Trophoblast cell (in vitro differentiated cells and primary cell): ENCODE measurements around the gene DHRSX.
"Not testable (repeated sequence)": the region's sequence is repeated elsewhere in the genome, so short reads cannot be mapped to it uniquely, and the experiment has no call there.

ENCODE experiments used
- DNase-seq, 2 donors: peaks; one replicate each; pipeline ENCODE4 v3.0.0-alpha.2; 2016
- H2AFZ ChIP-seq: 2 replicates; pipeline ENCODE4 v1.6.1; 2013; ENCODE audit warnings: low read length, moderate library complexity, mild to moderate bottlenecking; ENCODE audit not compliant: insufficient read depth, poor library complexity
- H2AK5ac ChIP-seq: 2 replicates; pipeline ENCODE4 v1.6.1; 2013; ENCODE audit warnings: mild to moderate bottlenecking, low read length
- H2BK120ac ChIP-seq: 2 replicates; pipeline ENCODE4 v1.6.1; 2013; ENCODE audit warnings: low read length, mild to moderate bottlenecking, moderate library complexity; ENCODE audit not compliant: insufficient read depth, poor library complexity
- H2BK12ac ChIP-seq: 2 replicates; pipeline ENCODE4 v1.6.1; 2013; ENCODE audit warnings: mild to moderate bottlenecking, low read length, moderate library complexity
- H2BK5ac ChIP-seq: 2 replicates; pipeline ENCODE4 v1.6.1; 2013; ENCODE audit warnings: low read length, low read depth, moderate library complexity, mild to moderate bottlenecking; ENCODE audit not compliant: poor library complexity
- H3K14ac ChIP-seq: 2 replicates; pipeline ENCODE4 v1.6.1; 2013; ENCODE audit warnings: mild to moderate bottlenecking, low read length
- H3K18ac ChIP-seq: 2 replicates; pipeline ENCODE4 v1.6.1; 2013; ENCODE audit warnings: mild to moderate bottlenecking, low read length
- H3K23ac ChIP-seq: 2 replicates; pipeline ENCODE4 v1.6.1; 2013; ENCODE audit warnings: low read length
- H3K27ac ChIP-seq: 2 replicates; pipeline ENCODE4 v1.5.1; 2013; ENCODE audit warnings: low read depth, mild to moderate bottlenecking, inconsistent platforms, low read length, moderate library complexity
- H3K27me3 ChIP-seq: 2 replicates; pipeline ENCODE4 v1.6.1; 2013; ENCODE audit warnings: inconsistent platforms, mild to moderate bottlenecking, low read length, moderate library complexity; ENCODE audit not compliant: insufficient read depth
- H3K36me3 ChIP-seq, 2 experiments: 1 replicate in 1 of 2; 2 replicates in 1 of 2; pipeline ENCODE4 v1.6.1; 2013; ENCODE audit warnings: low read length in 2 of 2, mild to moderate bottlenecking in 2 of 2, moderate library complexity in 1 of 2; ENCODE audit not compliant: insufficient read depth in 2 of 2, control insufficient read depth in 1 of 2
- H3K4ac ChIP-seq: 2 replicates; pipeline ENCODE4 v1.6.1; 2013; ENCODE audit warnings: low read depth, mild to moderate bottlenecking, low read length, moderate library complexity
- H3K4me1 ChIP-seq, 2 experiments: 1 replicate in 1 of 2; 2 replicates in 1 of 2; pipeline ENCODE4 v1.6.1; 2013; ENCODE audit warnings: low read length in 2 of 2, mild to moderate bottlenecking in 2 of 2, moderate library complexity in 1 of 2; ENCODE audit not compliant: insufficient read depth in 2 of 2, control insufficient read depth in 1 of 2
- H3K4me2 ChIP-seq: 2 replicates; pipeline ENCODE4 v1.6.1; 2013; ENCODE audit warnings: inconsistent platforms, mild to moderate bottlenecking, low read length, moderate library complexity
- H3K4me3 ChIP-seq: 2 replicates; pipeline ENCODE4 v1.5.1; 2013; ENCODE audit warnings: mild to moderate bottlenecking, low read depth, low read length, inconsistent platforms
- H3K79me1 ChIP-seq: one replicate; pipeline ENCODE4 v1.6.1; 2013; ENCODE audit warnings: low read length
- H3K79me2 ChIP-seq: 2 replicates; pipeline ENCODE4 v1.6.1; 2013; ENCODE audit warnings: low read length, mild to moderate bottlenecking; ENCODE audit not compliant: control insufficient read depth, insufficient read depth, poor library complexity
- H3K9ac ChIP-seq: 2 replicates; pipeline ENCODE4 v1.6.1; 2013; ENCODE audit warnings: mild to moderate bottlenecking, low read length
- H3K9me3 ChIP-seq: 2 replicates; pipeline ENCODE4 v1.6.1; 2013; ENCODE audit warnings: low read depth, mild to moderate bottlenecking, control low read depth, inconsistent platforms, low read length; ENCODE audit not compliant: insufficient read depth
- H4K12ac ChIP-seq: 2 replicates; pipeline ENCODE4 v1.6.1; 2013; ENCODE audit warnings: low read depth, mild to moderate bottlenecking, low read length, moderate library complexity
- H4K8ac ChIP-seq: 2 replicates; pipeline ENCODE4 v1.6.1; 2013; ENCODE audit warnings: low read depth, mild to moderate bottlenecking, low read length, moderate library complexity
- H4K91ac ChIP-seq: one replicate; pipeline ENCODE4 v1.6.1; 2013; ENCODE audit warnings: low read depth, mild to moderate bottlenecking, low read length, moderate library complexity
- WGBS: extraction: QIAGEN DNeasy Blood & Tissue Kit; methylation state at CpG from one replicate; pipeline ENCODE4 v1.1.7; 2013; ENCODE audit warnings: missing lambda C conversion rate; ENCODE audit not compliant: insufficient read length, insufficient coverage; ENCODE audit errors: extremely low coverage; 5-methylcytosine and 5-hydroxymethylcytosine counted together

The DHRSX gene

GRCh38 chrX:2519638-2520037 is 18.9 kb upstream of the DHRSX start:
- not testable (repeated sequence) for H4K8ac ChIP-seq, H3K27me3 ChIP-seq, H3K79me2 ChIP-seq, H3K27ac ChIP-seq, H2BK5ac ChIP-seq, H4K91ac ChIP-seq, H3K79me1 ChIP-seq, H3K9me3 ChIP-seq, H3K23ac ChIP-seq, H3K9ac ChIP-seq, H4K12ac ChIP-seq, H3K36me3 ChIP-seq, H2BK12ac ChIP-seq, H3K4me2 ChIP-seq, H3K4me1 ChIP-seq, H3K18ac ChIP-seq, H2AFZ ChIP-seq, DNase-seq, H3K14ac ChIP-seq, H2BK120ac ChIP-seq, H3K4me3 ChIP-seq, H2AK5ac ChIP-seq, H3K4ac ChIP-seq
- 100% methylated on average over 1 of the region's 3 CpGs for WGBS

GRCh38 chrX:2517055-2517454 is 16.3 kb upstream of the DHRSX start:
- Histone ChIP-seq H3K18ac (no peak overlapping the region), H3K4ac (no peak overlapping the region), H4K8ac (no peak overlapping the region), H4K12ac (no peak overlapping the region), H2BK12ac (no peak overlapping the region), H3K9me3 (no peaks in the 10 kb centered on the region), H3K27ac (no peak overlapping the region), H3K4me1 (peaks cover 2 to 4% of the 10 kb centered on the region in 2 experiments), H3K27me3 (no peaks in the 10 kb centered on the region), H3K79me2 (no peaks in the 10 kb centered on the region), H4K91ac (no peak overlapping the region), H2AK5ac (no peak overlapping the region), H3K36me3 (no peaks in the 10 kb centered on the region), H3K9ac (no peak overlapping the region), H3K79me1 (no peaks in the 10 kb centered on the region), H3K14ac (no peak overlapping the region), H3K23ac (no peak overlapping the region), H3K4me3 (no peak overlapping the region), H2BK5ac (no peak overlapping the region), H3K4me2 (no peak overlapping the region), H2BK120ac (no peak overlapping the region), H2AFZ (no peak overlapping the region)
- WGBS: no CpG with 5 or more reads among the region's 6 CpGs
- DNase-seq: no peak

- H2BK12ac ChIP-seq: no peak overlapping the region
- H3K4me1 ChIP-seq: peaks cover 2 to 6% of the 10 kb centered on the region in 2 experiments
- H3K14ac ChIP-seq: no peak overlapping the region
- no peaks in the 10 kb centered on the region for H3K79me1 ChIP-seq
- no peak overlapping the region for H3K23ac ChIP-seq
- no peak overlapping the region for H4K8ac ChIP-seq
- H2BK5ac ChIP-seq: no peak overlapping the region
- no peak overlapping the region for H3K9ac ChIP-seq
- no peak overlapping the region for H4K12ac ChIP-seq
- no peak overlapping the region for H3K4me2 ChIP-seq
- H3K9me3 ChIP-seq: no peaks in the 10 kb centered on the region
- no peak overlapping the region for H3K27ac ChIP-seq
- H2AK5ac ChIP-seq: no peak overlapping the region
- no peak overlapping the region for H3K18ac ChIP-seq
- no peak overlapping the region for H3K4ac ChIP-seq
- no peak overlapping the region for H4K91ac ChIP-seq
- whole genome bisulfite sequencing: no CpG with 5 or more reads among the region's 5 CpGs
- no peak for DNase-seq
- no peak overlapping the region for H3K4me3 ChIP-seq
- H3K27me3 ChIP-seq: no peaks in the 10 kb centered on the region
- H3K79me2 ChIP-seq: no peaks in the 10 kb centered on the region
- H3K36me3 ChIP-seq: no peaks in the 10 kb centered on the region
- H2AFZ ChIP-seq: no peak overlapping the region
- H2BK120ac ChIP-seq: no peak overlapping the region
Measured at GRCh38 chrX:2516623-2517022, 15.8 kb upstream of the DHRSX start.

- Histone ChIP-seq H3K4ac (no peak overlapping the region), H3K79me1 (no peaks in the 10 kb centered on the region), H2BK120ac (no peak overlapping the region), H3K4me3 (no peak overlapping the region), H4K12ac (no peak overlapping the region), H3K4me2 (no peak overlapping the region), H3K18ac (no peak overlapping the region), H3K36me3 (no peaks in the 10 kb centered on the region), H3K14ac (no peak overlapping the region), H2AFZ (no peak overlapping the region), H2BK12ac (no peak overlapping the region), H3K23ac (no peak overlapping the region), H3K27ac (no peak overlapping the region), H3K79me2 (no peaks in the 10 kb centered on the region), H3K27me3 (no peaks in the 10 kb centered on the region), H3K4me1 (peaks cover 2 to 6% of the 10 kb centered on the region in 2 experiments), H2BK5ac (no peak overlapping the region), H3K9me3 (no peaks in the 10 kb centered on the region), H2AK5ac (no peak overlapping the region), H3K9ac (no peak overlapping the region), H4K91ac (no peak overlapping the region), H4K8ac (no peak overlapping the region)
- no CpG with 5 or more reads among the region's 5 CpGs for WGBS
- no peak for DNase-seq
Measured at GRCh38 chrX:2514131-2514530, 13.4 kb upstream of the DHRSX start.
